Right ventricle myocardium inferior (tissue), 1 donor: ENCODE results near the gene ABCB4. TPM values are rescaled to one million over a fixed set of nuclear protein-coding genes. Genes with fewer than 3 reads are reported as not detected.
A peak's percentile ranks its signal among the peaks of the same experiment; 100 is the strongest.
"Not testable (repeated sequence)": the region's sequence is repeated elsewhere in the genome, so short reads cannot be mapped to it uniquely, and the experiment has no call there.

Source experiments
- ATAC-seq: fragments of 200-7000 bp; cut with Tn5 transposase; one replicate; pipeline ENCODE4 v1.9.1; 2020; ENCODE audit warnings: mild to moderate bottlenecking, moderate library complexity
- DNase-seq: peaks from one replicate; pipeline ENCODE4 v3.0.0; 2021; ENCODE audit errors: missing footprints
- intact Hi-C: fragments of 100-400 bp; cut with DNase I; formaldehyde crosslinking; loops from one replicate; pipeline ENCODE4 v1.11.0; 2022
- total RNA-seq: library from RNA; stranded (reverse); fragmentation: NEBNext Ultra II Directional; extraction: Animal tissue kit (Norgen Biotek cat#: 25700); gene quantifications from one replicate; pipeline ENCODE4 v1.2.1, GENCODE V29; 2021
- donor health status: DM: no; HTN: yes; CAD: no; lungs with severe emphysema.

Gene ABCB4
- total RNA-seq, 1 donor from 2014 or later: 4.4 TPM

DNA sequence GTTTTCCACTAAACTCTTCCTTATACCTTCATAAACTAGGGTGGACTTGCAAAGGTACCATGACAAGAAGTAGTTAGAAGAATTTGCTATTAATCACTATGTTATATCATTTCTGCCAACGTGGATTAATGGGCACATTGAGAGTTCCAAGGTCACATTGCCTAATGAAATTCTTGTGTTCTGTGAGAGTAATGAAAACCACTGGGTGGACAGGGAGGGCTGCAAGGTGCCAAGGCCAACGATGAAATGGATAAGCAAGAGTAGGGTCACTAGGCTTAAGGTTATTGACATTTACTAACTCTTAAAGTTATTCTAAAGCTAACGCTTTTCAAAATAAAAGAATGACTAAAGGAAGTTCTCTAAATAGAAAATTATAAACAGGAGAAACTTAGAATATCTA lies 6.6 kb upstream of the ABCB4 start:
- intact Hi-C loops: no loop called here
- ATAC-seq (no peak), DNase-seq (no peak)

DNA sequence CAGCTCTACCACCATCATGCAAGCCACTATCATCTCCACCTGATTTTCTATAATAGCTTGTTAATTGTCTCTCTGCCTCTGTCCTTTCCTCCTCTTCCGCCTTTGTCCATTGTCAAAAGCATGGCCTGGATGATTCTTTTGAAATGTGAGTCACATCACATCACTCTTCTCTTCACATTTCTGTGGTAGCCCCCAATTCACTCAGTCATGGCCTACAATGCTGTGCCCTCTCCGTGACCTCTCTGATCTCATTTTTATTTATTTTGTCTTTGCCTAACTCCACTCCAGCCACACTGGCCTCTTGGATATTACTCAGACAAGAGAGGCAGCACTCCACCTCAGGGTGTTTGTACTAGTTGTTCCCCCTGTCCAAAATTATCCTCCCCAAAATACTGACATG lies 4.9 kb upstream of the ABCB4 start:
- intact Hi-C loops: no loop called here

DNA sequence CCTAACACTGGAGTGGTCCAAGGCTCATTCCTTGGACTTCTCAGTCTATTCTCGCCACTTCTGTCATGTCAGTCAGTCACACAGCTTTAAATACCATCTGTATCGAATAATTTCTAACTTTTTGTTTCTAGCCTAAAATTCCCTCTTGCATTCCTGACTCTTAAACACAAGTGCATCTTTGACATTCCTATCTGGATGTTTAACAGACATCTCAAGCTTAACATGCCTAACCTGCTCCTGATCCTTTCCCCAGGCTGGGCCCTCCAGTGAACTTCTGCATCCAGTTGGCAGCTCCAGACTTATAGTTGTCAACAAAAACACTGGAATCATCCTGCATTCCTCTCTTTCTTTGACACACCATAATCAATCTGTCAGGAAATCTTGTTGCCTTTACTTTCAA lies 4.5 kb upstream of the ABCB4 start:
- ATAC-seq (no peak), DNase-seq (no peak)
- intact Hi-C loops: no loop called here

More for the DNA sequence above, 4.9 kb upstream of the ABCB4 start:
- DNase-seq (no peak), ATAC-seq (no peak)

DNA sequence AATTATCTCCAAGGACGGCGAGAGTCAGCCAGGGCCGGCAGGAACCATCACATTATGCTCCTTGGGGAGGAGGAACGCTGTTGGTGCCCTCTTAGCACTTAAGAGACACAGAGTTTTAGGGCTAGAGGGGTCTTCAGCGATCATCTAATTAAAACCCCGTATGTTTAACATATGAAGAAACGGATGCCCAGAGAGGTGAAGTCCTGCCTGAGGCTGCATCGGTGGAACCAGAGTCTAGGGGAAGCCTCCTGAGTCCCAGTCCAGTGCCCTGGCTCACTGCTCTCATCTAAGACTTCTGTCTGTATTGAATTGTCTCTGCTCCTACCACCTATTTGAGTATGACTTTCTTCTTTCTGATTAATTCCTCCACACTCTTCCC lies 688 bp upstream of the ABCB4 start:
- intact Hi-C loops: no loop called here
- DNase-seq (no peak), ATAC-seq (no peak)

DNA sequence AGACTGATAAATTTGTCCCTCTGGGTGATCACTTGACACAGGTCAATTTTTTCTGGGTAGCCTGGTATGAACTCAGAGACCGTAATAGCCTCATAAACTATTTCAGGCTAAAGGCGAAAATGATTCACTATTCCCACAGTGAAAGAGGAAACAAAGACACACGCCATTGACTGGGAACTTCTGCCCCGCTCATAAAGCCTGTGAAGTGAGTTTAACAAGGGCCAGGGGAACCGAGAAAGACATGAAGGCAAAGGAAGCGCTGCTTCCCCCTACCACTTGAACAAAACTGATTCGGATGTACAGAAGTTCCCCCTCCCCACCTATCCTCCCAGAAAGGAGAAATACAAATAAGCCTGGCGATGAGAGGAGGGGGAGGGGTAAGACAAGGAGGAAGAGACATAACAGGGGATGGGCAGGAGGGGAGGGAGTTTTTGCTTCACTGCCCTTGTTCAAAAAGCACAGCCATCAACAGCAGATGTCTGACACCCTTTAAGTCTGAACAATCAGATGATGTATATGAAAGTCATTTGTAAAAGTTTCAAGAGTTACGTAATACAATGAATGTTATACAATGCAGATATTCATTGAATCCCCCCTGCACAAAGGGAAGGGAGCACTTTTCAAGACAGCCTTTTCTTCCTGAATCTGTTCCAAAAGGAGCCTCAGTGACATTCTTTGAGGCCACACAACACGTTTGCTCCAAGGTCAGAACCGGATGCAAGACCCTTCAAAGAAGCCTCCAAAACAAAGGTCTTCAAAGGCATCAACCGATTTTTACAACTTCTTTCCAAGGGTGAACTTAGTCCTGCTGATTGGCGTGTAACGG lies 734 bp downstream of the ABCB4 start:
- ATAC-seq: peak; percentile 70
- intact Hi-C loops: no loop called here
- no peak for DNase-seq

DNA sequence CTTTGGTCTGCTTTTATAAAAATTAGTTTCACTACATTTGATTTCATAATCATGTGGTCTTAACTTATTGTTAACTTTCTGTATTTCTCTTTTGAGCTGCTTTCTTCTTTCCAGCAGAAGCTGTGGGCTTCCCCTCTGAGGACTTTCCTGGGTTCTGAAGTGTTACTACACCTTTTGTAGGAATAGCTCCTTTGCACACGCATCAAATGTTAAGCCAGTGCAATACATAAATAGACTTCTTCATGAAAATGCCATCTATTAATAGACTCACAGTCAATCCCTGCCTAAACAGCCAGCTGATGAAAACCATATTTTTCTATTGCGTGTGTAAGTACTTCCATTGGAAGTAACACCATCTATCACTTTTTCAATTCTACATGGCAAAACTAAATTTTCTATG lies 1.5 kb downstream of the ABCB4 start:
- DNase-seq (no peak), ATAC-seq (peak; percentile 63)
- intact Hi-C loops: no loop called here

DNA sequence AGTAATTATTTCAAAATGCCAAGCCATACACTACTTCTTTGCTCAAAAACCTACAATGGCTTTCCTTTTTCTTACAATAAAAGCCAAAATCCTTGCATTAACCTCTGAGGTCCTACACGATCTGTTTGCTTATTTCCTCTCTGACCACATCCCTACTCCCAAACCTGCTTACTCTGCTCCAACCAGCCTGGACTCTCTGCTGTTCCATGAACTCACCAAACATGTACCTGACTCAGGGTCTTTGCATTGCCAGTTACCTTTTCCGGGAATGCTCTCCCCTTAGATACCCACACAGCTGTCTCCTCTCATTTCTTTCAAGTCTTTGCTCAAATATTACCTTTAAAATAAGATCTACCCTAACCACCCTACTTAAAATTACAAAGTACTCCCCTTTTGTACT lies 2.3 kb downstream of the ABCB4 start:
- ATAC-seq: no peak
- intact Hi-C loops: no loop called here
- no peak for DNase-seq

DNA sequence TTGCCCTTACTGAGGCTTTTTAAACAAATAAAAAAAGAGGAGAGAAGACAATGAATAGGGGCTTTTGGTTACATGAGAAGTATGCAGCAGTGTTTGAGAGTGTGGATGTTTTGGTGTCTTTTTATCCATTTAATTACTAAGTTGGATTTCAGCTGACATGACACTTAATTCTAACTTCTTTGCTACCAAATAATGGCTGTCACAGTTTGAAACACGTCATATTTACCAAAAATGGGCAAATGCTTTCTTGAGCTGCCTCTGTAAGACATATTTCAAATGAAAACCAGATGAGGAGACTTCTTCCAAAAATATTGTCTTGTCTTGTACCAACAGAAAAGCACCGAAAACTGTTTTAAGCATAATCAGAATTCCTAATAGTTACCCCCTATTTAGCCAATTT lies 4.0 kb downstream of the ABCB4 start:
- intact Hi-C loops: no loop called here
- DNase-seq (no peak), ATAC-seq (no peak)

DNA sequence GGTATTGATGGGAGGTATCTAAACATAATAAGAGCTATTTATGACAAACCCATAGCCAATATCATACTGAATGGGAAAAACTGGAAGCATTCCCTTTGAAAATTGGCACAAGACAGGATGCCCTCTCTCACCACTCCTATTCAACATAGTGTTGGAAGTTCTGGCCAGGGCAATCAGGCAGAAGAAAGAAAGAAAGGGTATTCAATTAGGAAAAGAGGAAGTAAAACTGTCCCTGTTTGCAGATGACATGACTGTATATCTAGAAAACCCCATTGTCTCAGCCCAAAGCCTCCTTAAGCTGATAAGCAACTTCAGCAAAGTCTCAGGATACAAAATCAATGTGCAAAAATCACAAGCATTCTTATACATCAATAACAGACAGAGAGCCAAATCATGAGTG lies 6.3 kb downstream of the ABCB4 start:
- DNase-seq, ATAC-seq, intact Hi-C loops: not testable (repeated sequence)

DNA sequence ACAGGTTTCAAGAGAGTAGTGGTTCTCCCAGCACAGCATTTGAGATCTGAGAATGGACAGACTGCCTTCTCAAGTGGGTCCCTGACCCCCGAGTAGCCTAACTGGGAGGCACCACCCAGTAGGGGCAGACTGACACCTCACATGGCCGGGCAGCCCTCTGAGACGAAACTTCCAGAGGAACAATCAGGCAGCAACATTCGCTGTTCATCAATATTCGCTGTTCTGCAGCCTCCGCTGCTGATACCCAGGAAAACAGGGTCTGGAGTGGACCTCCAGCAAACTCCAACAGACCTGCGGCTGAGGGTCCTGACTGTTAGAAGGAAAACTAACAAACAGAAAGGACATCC lies 10.0 kb downstream of the ABCB4 start:
- ATAC-seq, intact Hi-C loops, DNase-seq: not testable (repeated sequence)

DNA sequence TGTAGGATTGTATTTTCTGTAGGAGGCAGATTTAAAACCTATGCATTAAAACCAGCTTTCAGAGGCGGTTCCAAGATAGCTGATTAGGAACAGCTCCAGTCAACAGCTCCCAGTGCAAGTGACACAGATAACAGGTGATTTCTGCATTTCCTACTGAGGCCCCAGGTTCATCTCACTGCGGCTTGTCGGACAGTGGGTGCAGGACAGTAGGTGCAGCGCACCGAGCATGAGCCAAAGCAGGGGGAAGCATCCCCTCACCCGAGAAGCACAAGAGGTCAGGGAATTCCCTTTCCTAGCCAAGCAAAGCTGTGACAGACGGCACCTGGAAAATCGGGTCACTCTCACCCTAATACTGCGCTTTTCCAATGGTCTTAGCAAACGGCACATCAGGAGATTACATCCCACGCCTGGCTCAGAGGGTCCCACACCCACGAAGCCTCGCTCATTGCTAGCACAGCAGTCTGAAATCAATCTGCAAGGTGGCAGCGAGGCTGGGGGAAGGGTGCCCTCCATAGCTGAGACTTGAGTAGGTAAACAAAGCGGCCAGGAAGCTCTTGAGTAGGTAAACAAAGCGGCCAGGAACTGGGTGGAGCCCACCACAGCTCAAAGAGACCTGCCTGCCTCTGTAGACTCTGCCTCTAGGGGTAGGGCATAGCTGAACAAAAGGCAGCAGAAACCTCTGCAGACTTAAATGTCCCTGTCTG lies 10.5 kb downstream of the ABCB4 start:
- DNase-seq, intact Hi-C loops, ATAC-seq: not testable (repeated sequence)

DNA sequence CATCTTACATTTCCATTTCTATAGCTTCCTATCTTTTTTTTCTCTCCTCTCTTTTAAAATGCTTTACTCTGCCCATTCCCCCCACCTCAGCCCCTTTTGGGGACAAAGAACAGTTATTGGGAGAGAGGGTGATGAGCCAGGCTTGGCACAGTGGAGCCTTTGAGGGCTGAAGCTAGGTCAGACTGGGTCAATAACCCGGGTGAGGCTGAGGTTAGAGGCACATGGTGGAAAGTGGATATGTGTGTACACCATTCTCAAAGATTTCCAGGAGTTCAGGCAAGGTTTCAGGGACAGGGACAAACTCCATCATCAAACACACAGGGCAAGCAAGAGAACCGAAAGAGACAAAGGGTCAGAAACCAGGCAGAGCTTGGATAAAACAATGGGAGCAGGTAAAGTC lies 11.5 kb downstream of the ABCB4 start:
- DNase-seq: no peak
- ATAC-seq: no peak
- intact Hi-C loops: no loop called here

DNA sequence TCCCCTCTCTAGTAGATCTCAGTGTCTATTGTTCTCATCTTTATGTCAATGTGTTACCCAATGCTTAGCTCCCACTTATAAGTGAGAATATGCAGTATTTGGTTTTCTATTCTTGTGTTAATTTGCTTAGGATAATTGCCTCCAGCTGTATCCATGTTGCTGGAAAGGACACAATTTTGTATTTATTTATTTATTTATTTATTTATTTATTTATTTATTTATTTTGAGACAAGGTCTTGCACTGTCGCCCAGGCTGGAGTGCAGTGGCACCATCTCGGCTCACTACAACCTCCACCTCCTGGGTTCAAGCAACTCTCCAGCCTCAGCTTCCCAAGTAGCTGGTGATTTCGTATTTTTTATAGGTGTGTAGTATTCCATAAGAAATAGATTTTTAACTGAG lies 15.0 kb downstream of the ABCB4 start:
- not testable (repeated sequence) for DNase-seq

DNA sequence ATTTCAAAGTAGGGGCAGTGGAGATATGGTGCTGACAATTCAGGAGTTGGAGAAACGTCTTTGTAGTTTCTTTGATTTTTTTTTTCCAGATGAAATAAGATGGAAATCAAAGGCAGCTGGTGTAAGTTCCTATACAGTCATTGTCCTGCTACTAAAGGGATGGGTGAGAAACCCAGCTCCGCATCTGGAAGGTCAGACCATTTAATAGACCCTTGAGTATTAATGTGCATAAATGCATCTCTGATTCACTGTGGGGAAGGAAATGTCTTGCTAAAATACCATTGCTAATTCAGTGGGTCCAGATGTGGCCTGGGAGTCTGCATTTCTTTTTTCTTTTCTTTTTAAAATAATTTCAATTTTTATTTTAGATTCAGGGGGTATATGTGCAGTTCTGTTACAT lies 15.5 kb downstream of the ABCB4 start:
- no peak for DNase-seq
- intact Hi-C loops: no loop called here
- no peak for ATAC-seq

More for the DNA sequence above, 15.0 kb downstream of the ABCB4 start:
- ATAC-seq, intact Hi-C loops: not testable (repeated sequence)

DNA sequence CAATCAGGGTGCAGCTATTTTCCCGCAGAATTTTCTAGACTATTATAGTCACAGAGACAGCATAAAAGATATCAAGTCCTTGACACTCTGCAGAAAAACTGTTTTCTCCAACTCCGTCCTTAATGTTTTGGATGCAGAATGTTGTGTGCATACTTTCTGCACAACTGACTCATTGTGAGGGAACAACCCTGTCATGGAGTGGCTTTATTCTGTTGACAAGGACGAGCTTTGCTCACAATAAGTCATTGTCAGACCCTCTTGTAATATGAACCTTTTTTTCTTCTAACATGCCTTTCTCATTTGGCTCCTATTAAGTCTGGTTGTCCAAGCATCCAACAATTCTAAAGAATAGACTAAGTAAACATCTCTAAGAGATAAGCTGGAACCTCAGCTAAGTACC lies 17.3 kb downstream of the ABCB4 start:
- no peak for ATAC-seq
- no peak for DNase-seq
- intact Hi-C loops: no loop called here

DNA sequence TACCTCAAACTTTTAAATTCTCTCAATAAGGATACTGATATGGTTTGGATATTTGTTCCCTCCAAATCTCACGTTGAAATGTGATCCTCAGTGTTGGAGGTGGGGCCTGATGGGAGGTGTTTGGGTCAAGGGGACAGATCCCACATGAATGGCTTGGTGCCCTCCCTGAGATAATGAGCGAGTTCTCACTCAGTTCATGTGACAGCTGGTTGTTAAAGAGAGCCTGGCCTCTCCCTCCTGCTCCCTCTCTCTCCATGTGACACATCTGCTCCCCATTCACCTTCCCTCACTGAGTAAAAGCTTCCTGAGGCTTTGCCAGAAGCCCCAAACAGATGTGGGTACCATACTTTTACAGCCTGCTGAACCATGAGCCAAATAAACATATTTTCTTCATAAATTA lies 19.2 kb downstream of the ABCB4 start:
- intact Hi-C loops: no loop called here
- DNase-seq: no peak
- no peak for ATAC-seq

DNA sequence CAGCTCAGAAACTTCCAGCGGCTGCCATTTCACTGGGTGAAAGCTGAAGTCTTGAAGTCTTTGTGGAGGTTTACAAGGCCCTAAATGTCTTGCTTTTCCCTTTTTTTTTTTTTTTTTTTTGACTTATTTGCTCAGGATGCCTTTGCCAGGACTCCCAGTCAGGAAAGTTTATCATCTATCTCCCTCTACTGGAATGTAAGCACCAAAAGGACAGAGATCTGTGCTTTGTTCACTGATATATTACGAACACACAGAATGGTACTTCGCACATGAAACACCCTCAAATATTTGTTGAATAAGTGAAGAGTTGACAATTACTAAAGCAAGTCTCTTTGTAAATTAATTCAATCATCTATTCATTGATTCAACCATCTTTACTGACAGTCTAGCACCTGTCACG lies 23.2 kb downstream of the ABCB4 start:
- intact Hi-C loops: no loop called here
- DNase-seq (no peak), ATAC-seq (no peak)

DNA sequence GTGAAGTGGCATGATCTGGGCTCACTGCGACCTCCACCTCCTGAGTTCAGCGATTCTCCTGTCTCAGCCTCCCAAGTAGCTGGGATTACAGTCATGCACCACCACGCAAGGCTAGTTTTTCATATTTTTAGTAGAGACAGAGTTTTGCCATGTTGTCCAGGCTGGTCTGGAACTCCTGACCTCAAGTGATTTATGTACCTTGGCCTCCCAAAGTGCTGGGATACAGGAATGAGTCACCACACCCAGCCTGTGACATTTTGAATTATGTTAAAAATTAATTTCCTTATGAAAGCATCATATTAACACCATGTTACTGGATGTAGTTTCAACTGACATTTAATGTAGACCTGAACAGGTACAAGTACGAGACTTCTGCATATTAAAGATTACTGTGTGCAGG lies 24.3 kb downstream of the ABCB4 start:
- DNase-seq (no peak), ATAC-seq (no peak)
- intact Hi-C loops: no loop called here

DNA sequence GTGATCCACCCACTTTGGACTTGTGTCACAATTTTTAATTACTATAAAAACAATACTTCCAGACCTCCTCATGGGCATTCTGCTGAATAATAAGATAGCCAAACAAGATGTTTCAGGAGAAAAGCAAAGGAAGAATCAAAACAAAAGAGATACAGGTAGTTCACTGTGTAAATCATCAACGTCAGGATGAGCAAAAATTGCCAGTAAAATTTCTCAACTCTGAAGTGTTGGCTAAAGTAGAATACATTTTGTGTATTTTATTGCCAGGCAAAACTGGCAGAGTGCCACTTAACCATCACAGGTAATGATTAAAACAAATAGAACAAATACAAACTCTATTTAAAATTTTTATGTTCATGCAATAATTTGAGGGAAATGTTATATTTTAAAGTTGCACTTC lies 24.8 kb downstream of the ABCB4 start:
- intact Hi-C loops: no loop called here
- ATAC-seq: no peak
- no peak for DNase-seq

DNA sequence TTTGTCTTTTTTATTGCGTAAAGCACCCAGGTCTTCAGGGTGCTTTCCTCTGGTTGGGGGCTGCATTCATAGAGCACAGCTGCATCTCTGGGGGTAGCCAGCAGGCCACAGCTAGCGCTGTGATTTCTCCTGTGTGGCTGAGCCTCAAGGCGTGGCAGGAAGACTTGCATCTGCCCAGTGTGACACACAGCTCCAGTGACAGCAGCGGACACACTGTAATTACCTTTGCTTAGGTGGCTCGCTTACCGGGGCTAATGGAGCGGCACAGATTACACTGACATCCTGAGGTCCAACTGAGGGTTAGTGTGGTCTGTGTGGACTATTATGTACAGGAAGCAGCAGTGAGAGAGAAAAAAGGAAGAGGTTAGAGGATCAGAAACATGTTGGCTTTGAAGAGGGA lies 27.1 kb downstream of the ABCB4 start:
- intact Hi-C loops: no loop called here
- ATAC-seq: no peak
- no peak for DNase-seq
